Measurements from ENCODE around the gene KCNK10. TPM values are rescaled to one million over a fixed set of nuclear protein-coding genes. Genes with fewer than 3 reads are reported as not detected.

KCNK10 gene
- total and polyA plus RNA-seq, 4 donors = 0.01 TPM; not detected in 3

- no peak for DNase-seq
- no peak for ATAC-seq (ENCODE audit: insufficient read depth, low FRiP score)
- WGBS, 2 donors = 86 to 90% methylated on average over 3 of the region's 3 CpGs
- H3K4me3 ChIP-seq = no peak overlapping the region
- no peaks in the 10 kb centered on the region for H3K27me3 ChIP-seq (ENCODE audit: control insufficient read depth in 3 of 3, insufficient read depth in 3 of 3, low read length in 2 of 3)
- no peak overlapping the region for H3K9ac ChIP-seq (ENCODE audit: insufficient read depth in 1 of 2, low read length in 2 of 2)
- H3K9me3 ChIP-seq (ENCODE audit: control insufficient read depth in 4 of 4, insufficient read depth in 3 of 4, low read length in 3 of 4) = peaks cover 0 to 5% (median 0%) of the 10 kb centered on the region in 4 donors
- no peak overlapping the region for H3K27ac ChIP-seq (ENCODE audit: low read depth in 1 of 2, low read length in 1 of 2)
- no peaks in the 10 kb centered on the region for H3K36me3 ChIP-seq (ENCODE audit: control insufficient read depth in 4 of 4, insufficient read depth in 4 of 4, low read length in 4 of 4)
- no peaks in the 10 kb centered on the region for H3K4me1 ChIP-seq (ENCODE audit: control insufficient read depth in 5 of 5, insufficient read depth in 5 of 5, low read length in 5 of 5)
- no peak for TF ChIP-seq CTCF (IDR thresholded peaks at IDR 0.05; ENCODE audit: control extremely low read depth, extremely low read depth)
Measured at GRCh38 chr14:88281447-88281846, 41.6 kb downstream of the KCNK10 start.

- 66 to 86% methylated on average over 3 of the region's 3 CpGs for WGBS, 2 donors
- no peak overlapping the region for H3K4me3 ChIP-seq
- H3K9ac ChIP-seq (ENCODE audit: insufficient read depth in 1 of 2, low read length in 2 of 2) = no peak overlapping the region
- H3K4me1 ChIP-seq (ENCODE audit: control insufficient read depth in 5 of 5, insufficient read depth in 5 of 5, low read length in 5 of 5) = no peaks in the 10 kb centered on the region
- no peak for ATAC-seq (ENCODE audit: insufficient read depth, low FRiP score)
- H3K27ac ChIP-seq (ENCODE audit: low read depth in 1 of 2, low read length in 1 of 2) = no peak overlapping the region
- no peak for TF ChIP-seq CTCF (IDR thresholded peaks at IDR 0.05; ENCODE audit: control extremely low read depth, extremely low read depth)
- no peaks in the 10 kb centered on the region for H3K36me3 ChIP-seq (ENCODE audit: control insufficient read depth in 4 of 4, insufficient read depth in 4 of 4, low read length in 4 of 4)
- H3K27me3 ChIP-seq (ENCODE audit: control insufficient read depth in 3 of 3, insufficient read depth in 3 of 3, low read length in 2 of 3) = no peaks in the 10 kb centered on the region
- no peak for DNase-seq
- H3K9me3 ChIP-seq (ENCODE audit: control insufficient read depth in 4 of 4, insufficient read depth in 3 of 4, low read length in 3 of 4) = peaks cover 0 to 4% (median 0%) of the 10 kb centered on the region in 4 donors
Measured at GRCh38 chr14:88276923-88277596, 46.0 kb downstream of the KCNK10 start.

GRCh38 chr14:88272390-88273269 is 50.4 kb downstream of the KCNK10 start:
- no peak for DNase-seq
- Histone ChIP-seq H3K27ac (ENCODE audit: low read depth in 1 of 2, low read length in 1 of 2) (no peak overlapping the region), H3K36me3 (ENCODE audit: control insufficient read depth in 4 of 4, insufficient read depth in 4 of 4, low read length in 4 of 4) (no peaks in the 10 kb centered on the region), H3K9ac (ENCODE audit: insufficient read depth in 1 of 2, low read length in 2 of 2) (no peak overlapping the region), H3K9me3 (ENCODE audit: control insufficient read depth in 4 of 4, insufficient read depth in 3 of 4, low read length in 3 of 4) (peaks cover 0 to 4% (median 0%) of the 10 kb centered on the region in 4 donors), H3K4me1 (ENCODE audit: control insufficient read depth in 5 of 5, insufficient read depth in 5 of 5, low read length in 5 of 5) (no peaks in the 10 kb centered on the region), H3K4me3 (no peak overlapping the region), H3K27me3 (ENCODE audit: control insufficient read depth in 3 of 3, insufficient read depth in 3 of 3, low read length in 2 of 3) (peaks cover 0 to 6% (median 0%) of the 10 kb centered on the region in 3 donors)
- TF ChIP-seq CTCF (IDR thresholded peaks at IDR 0.05; ENCODE audit: control extremely low read depth, extremely low read depth) = no peak
- WGBS, 2 donors = 85 to 88% methylated on average over 10 of the region's 10 CpGs
- no peak for ATAC-seq (ENCODE audit: insufficient read depth, low FRiP score)
